NCI-H2196 (cell line): ENCODE data around the gene UBTD1.
A peak's percentile ranks its signal among the peaks of the same experiment; 100 is the strongest.
"Not testable (repeated sequence)": the region's sequence is repeated elsewhere in the genome, so short reads cannot be mapped to it uniquely, and the experiment has no call there.

Experiments
- DNase-seq: peaks from one replicate; lab custom pipeline; 2025; ENCODE audit not compliant: unreplicated experiment; lab: John Stamatoyannopoulos, UW

The UBTD1 gene

GRCh38 chr10:97514344-97514743, 15.6 kb downstream of the UBTD1 start:
- no peak for DNase-seq

- DNase-seq = no peak
Measured at GRCh38 chr10:97515271-97515978, 16.7 kb downstream of the UBTD1 start.

- no peak for DNase-seq
Measured at GRCh38 chr10:97517096-97517750, 18.5 kb downstream of the UBTD1 start.

GRCh38 chr10:97517778-97518300, 19.1 kb downstream of the UBTD1 start:
- no peak for DNase-seq

- no peak for DNase-seq
Measured at GRCh38 chr10:97518301-97519043, 19.7 kb downstream of the UBTD1 start.

GRCh38 chr10:97519342-97519741, 20.6 kb downstream of the UBTD1 start:
- no peak for DNase-seq

GRCh38 chr10:97520520-97520919, 21.8 kb downstream of the UBTD1 start:
- DNase-seq = no peak

- no peak for DNase-seq
Measured at GRCh38 chr10:97520978-97521761, 22.4 kb downstream of the UBTD1 start.

- no peak for DNase-seq
Measured at GRCh38 chr10:97522071-97522470, 23.3 kb downstream of the UBTD1 start.

GRCh38 chr10:97522937-97523336, 24.2 kb downstream of the UBTD1 start:
- DNase-seq = no peak

- DNase-seq = no peak
Measured at GRCh38 chr10:97525086-97525485, 26.4 kb downstream of the UBTD1 start.

GRCh38 chr10:97525683-97526110, 27.0 kb downstream of the UBTD1 start:
- no peak for DNase-seq

- DNase-seq = not testable (repeated sequence)
Measured at GRCh38 chr10:97528876-97529275, 30.2 kb downstream of the UBTD1 start.

- no peak for DNase-seq
Measured at GRCh38 chr10:97529685-97530465, 31.2 kb downstream of the UBTD1 start.

- DNase-seq = no peak
Measured at GRCh38 chr10:97531401-97531986, 32.8 kb downstream of the UBTD1 start.

- DNase-seq = peak; percentile 15
Measured at GRCh38 chr10:97532935-97533671, 34.4 kb downstream of the UBTD1 start.

- DNase-seq = no peak
Measured at GRCh38 chr10:97533888-97534287, 35.2 kb downstream of the UBTD1 start.

GRCh38 chr10:97534746-97535367, 36.1 kb downstream of the UBTD1 start:
- DNase-seq = no peak
